ENCODE data around the gene DENND2A.
"Not testable (repeated sequence)": the region's sequence is repeated elsewhere in the genome, so short reads cannot be mapped to it uniquely, and the experiment has no call there.

DENND2A gene

GRCh38 chr7:140640727-140641523, at the start of gene DENND2A:
Gene DENND2A (minus strand): TSS chr7:140640813. CDS start chr7:140602397, 38,416 bp downstream.
- peak; percentile 76 to 81 for DNase-seq

GRCh38 chr7:140689199-140690152, 48.9 kb upstream of the DENND2A start:
- no peak for DNase-seq

DNA sequence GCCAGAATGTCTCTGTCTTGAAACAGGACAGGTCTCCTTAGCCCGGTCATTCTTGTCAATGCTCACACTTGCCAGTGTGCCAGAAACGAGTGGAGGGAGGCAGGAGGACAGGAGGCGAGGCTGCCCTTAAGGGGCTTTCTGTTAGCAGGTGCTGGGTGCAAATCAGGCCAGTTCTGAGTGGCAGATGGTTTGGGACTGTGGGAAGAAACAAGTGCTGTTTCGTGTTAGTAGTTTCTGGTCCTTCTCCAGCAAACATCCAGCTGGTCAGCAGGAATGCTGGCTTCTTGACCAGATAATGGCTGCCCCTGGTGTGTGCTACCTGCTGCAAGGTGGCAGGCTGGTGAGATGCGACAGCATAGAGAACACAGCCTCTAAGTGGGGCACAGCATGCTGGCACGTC, 47.7 kb upstream of the DENND2A start:
- no peak for DNase-seq

DNA sequence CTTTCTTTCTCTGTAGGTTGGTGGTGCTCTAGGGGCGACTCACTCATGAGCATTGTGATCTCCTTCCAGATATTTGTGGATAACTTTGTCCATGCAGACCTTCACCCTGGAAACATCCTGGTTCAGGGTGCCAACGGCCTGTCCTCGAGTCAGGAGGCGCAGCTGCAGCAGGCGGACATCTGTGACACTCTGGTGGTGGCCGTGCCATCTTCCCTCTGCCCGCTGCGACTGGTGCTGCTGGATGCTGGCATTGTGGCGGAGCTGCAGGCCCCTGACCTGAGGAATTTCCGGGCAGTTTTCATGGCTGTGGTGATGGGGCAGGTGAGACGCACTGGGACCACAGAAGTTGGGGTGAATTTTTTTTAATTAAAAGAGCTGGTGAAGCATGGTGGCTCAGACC, 46.3 kb upstream of the DENND2A start:
- no peak for DNase-seq

DNA sequence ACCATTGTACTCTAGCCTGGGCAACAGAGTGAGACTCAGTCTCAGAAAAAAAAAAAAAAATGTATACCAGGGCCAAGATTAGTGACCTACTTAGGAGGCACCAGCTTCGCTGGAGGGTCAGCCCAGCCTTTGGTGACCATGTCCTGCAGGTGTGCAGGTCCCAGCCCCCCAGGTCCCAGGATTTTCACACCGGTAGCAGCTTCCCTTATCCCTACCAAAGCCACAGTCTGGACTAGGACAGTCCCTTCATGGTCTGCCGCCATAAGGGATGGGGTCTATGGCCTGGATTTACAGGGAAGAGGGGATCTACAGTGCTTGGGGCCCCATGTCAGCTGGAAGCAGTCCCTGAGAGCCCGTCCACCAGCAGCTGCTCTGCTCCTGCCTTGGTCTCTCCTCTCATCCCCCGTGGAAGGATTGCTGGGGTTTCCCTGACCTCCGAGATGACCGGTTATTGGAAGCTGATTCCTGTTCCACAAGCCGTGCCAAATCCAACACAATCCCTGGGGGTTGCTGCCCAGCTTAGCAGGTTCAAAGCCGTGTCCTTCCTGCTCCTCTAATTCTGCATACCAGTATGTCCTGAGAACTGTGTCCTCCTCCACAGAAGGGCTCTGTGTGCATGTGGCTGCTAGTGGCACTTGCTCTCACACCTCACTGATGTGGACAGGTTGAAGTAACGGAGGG, 44.9 kb upstream of the DENND2A start:
- no peak for DNase-seq

GRCh38 chr7:140684066-140684950, 43.7 kb upstream of the DENND2A start:
- no peak for DNase-seq

DNA sequence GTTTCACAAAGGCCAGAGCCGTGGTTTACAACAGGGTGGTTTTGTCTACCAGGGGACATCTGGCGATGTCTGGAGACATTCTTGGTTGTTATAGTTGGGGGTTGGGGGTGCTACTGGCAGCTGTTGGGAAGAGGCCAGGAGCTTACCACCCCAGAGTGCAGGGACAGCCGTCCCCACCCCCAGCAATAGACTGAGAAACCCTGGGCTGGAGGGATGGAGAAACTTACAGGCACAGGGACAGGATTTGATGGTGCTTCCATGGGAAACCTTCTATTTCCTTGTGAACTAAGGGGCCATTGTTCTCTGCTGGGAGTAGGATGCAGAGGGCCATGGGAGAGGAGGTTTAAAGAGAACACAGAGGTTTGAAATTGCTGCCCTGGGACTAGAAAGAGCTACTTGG, 43.0 kb upstream of the DENND2A start:
- DNase-seq, result no peak

GRCh38 chr7:140681766-140682165, 41.2 kb upstream of the DENND2A start:
- no peak for DNase-seq

DNA sequence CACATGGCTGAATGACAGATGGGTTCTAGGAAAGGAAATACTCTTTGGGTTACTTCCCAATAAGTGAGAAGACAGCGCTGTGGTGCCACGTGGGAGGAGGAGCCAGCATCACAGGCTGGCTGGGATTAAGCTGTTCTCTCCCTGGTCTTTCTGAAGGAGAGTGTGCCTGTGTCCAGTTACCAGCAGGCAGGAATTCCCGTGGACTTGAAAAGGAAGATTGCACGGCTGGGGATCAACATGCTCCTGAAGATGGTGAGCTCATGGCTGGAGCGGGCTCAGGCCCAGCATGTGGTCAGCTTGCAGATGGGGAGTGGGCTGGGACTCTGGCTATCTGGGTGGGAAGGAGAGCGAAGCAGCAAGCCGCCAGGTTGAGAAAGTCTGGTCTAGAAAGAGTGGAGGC, 40.3 kb upstream of the DENND2A start:
- DNase-seq, result no peak

- DNase-seq, result no peak
These were observed 38.6 kb upstream of the DENND2A start for GRCh38 chr7:140679186-140679585.

GRCh38 chr7:140678816-140679130, 38.2 kb upstream of the DENND2A start:
- DNase-seq, result no peak

- DNase-seq, result no peak
These were observed 37.6 kb upstream of the DENND2A start for GRCh38 chr7:140678081-140678815.

DNA sequence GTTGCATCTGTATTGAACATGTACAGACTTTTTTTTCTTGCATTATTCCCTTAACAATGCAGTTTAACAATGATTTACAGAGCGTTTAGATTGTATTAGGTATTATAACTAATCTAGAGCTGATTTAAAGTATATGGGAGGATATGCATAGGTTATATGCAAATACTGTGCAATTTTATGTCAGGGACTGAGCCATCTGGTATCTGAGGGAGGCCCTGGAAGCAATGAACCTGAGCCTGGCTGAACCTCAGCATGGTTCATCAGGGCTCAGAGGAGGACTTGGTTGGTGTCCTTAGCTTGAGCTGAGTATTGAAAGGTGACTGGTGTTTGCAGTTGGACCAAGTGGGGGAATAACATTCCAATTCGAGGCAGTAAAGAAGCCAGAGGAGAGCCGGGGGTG, 36.9 kb upstream of the DENND2A start:
- DNase-seq, result no peak

DNA sequence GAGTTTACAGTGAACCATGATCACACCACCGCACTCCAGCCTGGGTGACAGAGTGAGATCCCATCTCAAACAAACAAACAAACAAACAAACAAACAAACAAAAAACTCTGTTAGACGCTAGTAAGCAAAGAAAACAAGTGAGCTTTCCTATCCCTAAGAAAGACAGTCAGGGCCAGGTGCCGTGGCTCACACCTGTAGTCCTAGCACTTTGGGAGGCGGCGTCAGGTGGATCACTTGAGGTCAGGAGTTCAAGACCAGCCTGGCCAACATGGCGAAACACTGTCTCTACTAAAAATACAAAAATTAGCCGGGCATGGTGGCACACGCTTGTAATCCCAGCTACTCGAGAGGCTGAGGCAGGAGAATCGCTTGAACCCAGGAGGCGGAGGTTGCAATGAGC, 36.3 kb upstream of the DENND2A start:
- not testable (repeated sequence) for DNase-seq

DNA sequence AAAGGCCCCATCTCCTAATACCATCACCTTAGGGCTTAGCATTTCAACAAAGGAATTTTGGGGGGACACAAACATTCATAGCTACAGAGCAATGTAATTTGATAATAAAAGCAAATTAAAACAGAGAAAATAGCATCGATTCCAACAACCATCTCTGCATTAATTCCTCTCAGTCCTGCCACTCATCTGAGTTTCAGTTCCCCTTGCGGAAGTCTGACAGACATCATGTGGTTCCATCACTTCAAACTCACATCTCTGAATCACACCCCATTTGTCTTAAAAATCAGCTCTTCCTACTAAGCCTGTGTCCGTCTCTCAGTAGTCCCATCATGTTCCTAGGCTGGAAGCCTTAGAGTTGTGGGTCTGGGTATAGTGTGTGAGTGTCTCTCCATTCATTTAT, 35.7 kb upstream of the DENND2A start:
- DNase-seq, result no peak

DNA sequence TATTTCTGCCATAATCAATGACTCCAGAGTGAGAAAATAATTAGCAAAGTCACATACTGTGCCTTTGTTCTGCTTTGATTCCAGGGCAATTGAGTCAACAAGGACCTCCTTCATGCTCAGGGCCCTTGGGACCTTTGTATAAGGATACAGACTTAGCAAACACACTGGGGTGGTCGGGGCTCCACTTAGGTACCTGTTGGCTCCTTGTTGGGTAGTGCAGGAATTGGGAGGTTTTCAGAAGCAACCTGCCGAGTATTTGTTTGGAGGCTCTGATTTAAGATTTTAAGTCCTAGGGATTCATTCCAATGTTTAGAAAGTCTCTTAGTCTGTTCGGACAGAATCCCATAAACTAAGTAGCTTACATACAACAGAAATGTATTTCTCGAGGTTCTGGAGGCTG, 35.1 kb upstream of the DENND2A start:
- no peak for DNase-seq

DNA sequence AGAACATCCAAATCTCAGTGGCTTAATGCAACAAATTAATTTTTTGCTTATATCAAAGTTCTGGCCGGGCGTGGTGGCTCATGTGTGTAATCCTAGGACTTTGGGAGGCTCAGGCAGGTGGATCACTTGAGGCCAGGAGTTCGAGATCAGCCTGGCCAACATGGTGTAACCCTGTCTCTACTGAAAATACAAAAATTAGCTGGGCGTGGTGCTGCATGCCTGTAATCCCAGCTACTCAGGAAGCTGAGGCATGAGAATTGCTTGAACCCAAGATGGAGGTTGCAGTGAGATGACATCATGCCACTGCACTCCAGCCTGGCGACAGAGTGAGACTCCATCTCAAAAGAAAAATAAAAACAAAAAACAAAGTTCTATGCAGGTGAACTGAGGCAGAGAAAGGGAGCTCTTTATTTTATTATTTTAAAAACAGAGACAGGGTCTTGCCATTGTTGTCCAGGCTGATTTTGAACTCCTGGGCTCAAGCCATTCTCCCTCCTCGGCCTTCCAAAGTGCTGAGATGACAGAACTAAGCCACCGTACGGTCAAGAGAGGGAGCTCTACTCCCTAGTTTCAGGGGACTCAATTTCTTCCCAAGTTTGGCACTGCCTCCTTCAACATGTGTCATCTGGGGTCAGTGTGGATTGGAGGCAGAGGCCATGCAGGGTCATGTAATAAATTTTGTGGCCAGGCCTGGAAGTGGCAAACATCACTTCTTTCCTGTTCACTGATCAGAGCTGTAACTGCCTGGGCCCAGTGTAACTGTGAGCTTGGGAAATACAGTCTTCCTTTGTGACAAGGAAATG, 34.5 kb upstream of the DENND2A start:
- DNase-seq, result peak; percentile 15 to 43

GRCh38 chr7:140674356-140674800, 33.8 kb upstream of the DENND2A start:
- DNase-seq, result peak in 1 of 2 experiments; percentile 25

DNA sequence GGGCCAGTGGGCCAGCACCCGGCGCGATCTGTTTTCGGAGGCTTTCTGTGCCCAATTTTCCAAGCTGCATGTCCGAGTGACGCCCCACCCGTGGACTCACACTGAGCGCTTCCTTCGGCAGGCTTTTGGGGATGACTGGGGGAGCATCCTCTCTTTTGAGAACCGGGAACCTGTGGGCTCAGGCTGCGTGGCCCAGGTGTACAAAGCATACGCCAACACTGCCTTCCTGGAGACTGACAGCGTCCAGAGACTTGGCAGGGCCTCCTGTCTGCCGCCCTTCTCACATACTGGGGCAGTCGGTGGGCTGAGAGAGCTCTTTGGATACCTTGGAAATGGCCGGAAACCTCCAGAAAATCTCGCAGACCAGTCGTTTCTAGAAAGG, 33.2 kb upstream of the DENND2A start:
- DNase-seq, result peak in 1 of 2 experiments; percentile 51

DNA sequence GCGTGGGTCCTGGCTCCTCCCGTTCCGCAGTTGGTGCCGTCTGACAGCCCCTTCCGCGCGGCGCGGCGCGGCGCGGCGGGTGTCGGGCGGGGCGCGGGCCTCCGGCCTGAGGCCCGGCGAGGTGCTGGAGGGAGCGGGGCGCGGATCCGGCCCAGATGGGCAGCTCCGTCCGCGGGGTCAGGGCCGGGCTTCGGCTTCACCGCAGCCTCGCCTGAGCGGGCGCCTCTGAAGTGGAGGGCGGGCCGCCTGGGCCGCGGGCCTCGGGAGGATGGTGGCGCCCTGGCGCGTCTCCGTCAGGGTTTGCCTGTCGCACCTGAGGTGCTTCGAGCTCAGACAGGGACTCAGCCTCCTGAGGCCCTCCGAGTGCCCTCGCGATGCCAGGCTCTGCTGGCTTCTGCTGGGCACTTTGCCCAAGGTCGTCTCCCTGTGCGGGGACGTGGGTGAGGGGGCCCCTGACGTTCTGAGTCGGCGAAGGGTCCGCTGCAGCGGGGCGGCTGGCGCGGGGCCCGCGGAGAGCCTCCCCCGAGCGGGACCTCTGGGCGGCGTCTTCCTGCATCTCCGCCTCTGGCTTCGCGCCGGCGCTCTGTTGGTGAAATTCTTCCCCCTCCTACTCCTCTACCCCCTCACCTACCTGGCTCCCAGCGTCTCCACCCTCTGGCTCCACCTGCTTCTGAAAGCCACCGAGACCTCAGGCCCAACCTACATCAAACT, 32.6 kb upstream of the DENND2A start:
- peak; percentile 67 to 80 for DNase-seq
